GM12878 (cell line): ENCODE measurements around the gene TUBB1. TPM values are rescaled to one million over a fixed set of nuclear protein-coding genes. Genes with fewer than 3 reads are reported as not detected.

ENCODE experiments used
- ATAC-seq: fragments of 200-7000 bp; cut with Tn5 transposase; 3 replicates; pipeline ENCODE4 v1.9.1; 2020; ENCODE audit warnings: mild to moderate bottlenecking, moderate library complexity
- BruUV-seq: library from RNA; stranded (reverse); fragments of 400-500 nt; replicated peaks from 2 replicates; lab custom pipeline; 2021; lab: Mats Ljungman, UMichigan
- CTCF ChIA-PET: fragments of 300-600 bp; sonication (Branson Sonifier 250); formaldehyde crosslinking; extraction: SDS; loops from one replicate; lab custom pipeline; 2021; ENCODE audit warnings: inconsistent platforms; lab: Yijun Ruan, JAX
- POLR2A ChIA-PET: fragments of 350-600 bp; formaldehyde crosslinking; extraction: SDS; loops from one replicate; lab custom pipeline; 2021; ENCODE audit warnings: inconsistent platforms; lab: Charles Lee
- RAD21 ChIA-PET: fragments of 300-600 bp; sonication (Branson Sonifier 250); formaldehyde crosslinking; loops from one replicate; lab custom pipeline; 2023; ENCODE audit warnings: antibody characterized with exemption; ENCODE audit not compliant: unreplicated experiment; lab: Charles Lee
- SMC1A ChIA-PET: fragments of 300-600 bp; sonication (Branson Sonifier 250); formaldehyde crosslinking; loops from one replicate; lab custom pipeline; 2023; ENCODE audit not compliant: unreplicated experiment, uncharacterized antibody; lab: Charles Lee
- DNase-seq: peaks from one replicate; pipeline ENCODE4 v3.0.0-alpha.2; 2011; ENCODE audit warnings: low read depth, low spot score
- FAIRE-seq: peaks from 3 replicates; lab custom pipeline; 2011; peaks lifted over from hg19 to GRCh38; lab: Jason Lieb, UNC
- H2AFZ ChIP-seq: 2 replicates; pipeline ENCODE4 v1.6.0; 2011; ENCODE audit warnings: low read depth, low read length, control low read depth; ENCODE audit not compliant: control insufficient read depth
- H3K27ac ChIP-seq: 2 replicates; pipeline ENCODE4 v1.5.1; 2011; ENCODE audit warnings: control low read depth; ENCODE audit not compliant: control insufficient read depth, insufficient read depth
- H3K27me3 ChIP-seq, 2 experiments: replicated peaks in 1 of 2; 2 replicates each; pipeline versions ENCODE4 v1.6.0 to v1.6.1; 2011; ENCODE audit warnings: low read length in 1 of 2; ENCODE audit not compliant: control insufficient read depth in 2 of 2, insufficient read depth in 2 of 2
- H3K36me3 ChIP-seq, 2 experiments: 2 replicates each; pipeline ENCODE4 v1.5.1; 2011; ENCODE audit warnings: low read length in 1 of 2; ENCODE audit not compliant: control insufficient read depth in 2 of 2, insufficient read depth in 2 of 2
- H3K4me1 ChIP-seq: 2 replicates; pipeline ENCODE4 v1.6.1; 2011; ENCODE audit warnings: mild to moderate bottlenecking, low read length, moderate library complexity, mixed read lengths; ENCODE audit not compliant: control insufficient read depth, insufficient read depth
- H3K4me2 ChIP-seq: 2 replicates; pipeline ENCODE4 v1.6.0; 2011; ENCODE audit warnings: control low read depth; ENCODE audit not compliant: control insufficient read depth, insufficient read depth
- H3K4me3 ChIP-seq: fragments of 200-600 bp; sonication (generic); 2 replicates; pipeline ENCODE4 v1.5.1; 2016
- H3K79me2 ChIP-seq: 2 replicates; pipeline ENCODE4 v1.6.0; 2011; ENCODE audit warnings: low read length; ENCODE audit not compliant: control insufficient read depth, insufficient read depth
- H3K9ac ChIP-seq: 2 replicates; pipeline ENCODE4 v1.8.0; 2011; ENCODE audit warnings: low read length, control low read depth, mixed read lengths; ENCODE audit not compliant: control insufficient read depth, insufficient read depth
- H3K9me3 ChIP-seq: replicated peaks from 3 replicates; pipeline ENCODE4 v1.5.1; 2011; ENCODE audit warnings: mild to moderate bottlenecking, low read length; ENCODE audit not compliant: control insufficient read depth, insufficient read depth
- H4K20me1 ChIP-seq: 2 replicates; pipeline ENCODE4 v1.6.0; 2011; ENCODE audit not compliant: control insufficient read depth, insufficient read depth
- CBX3 ChIP-seq: fragments of 200-600 bp; sonication (generic); IDR thresholded peaks from 2 replicates; pipeline ENCODE4 v1.6.1; 2016; ENCODE audit warnings: low read depth, borderline replicate concordance
- CBX5 ChIP-seq: sonication (generic); IDR thresholded peaks from 2 replicates; pipeline ENCODE4 v1.6.1; 2016; ENCODE audit warnings: low read depth, moderate library complexity, mild to moderate bottlenecking, inconsistent platforms
- FOS ChIP-seq: IDR thresholded peaks from 3 replicates; pipeline ENCODE4 v1.6.1; 2011; ENCODE audit warnings: borderline replicate concordance; ENCODE audit not compliant: insufficient read length; ENCODE audit errors: extremely low read depth
- FOXK2 ChIP-seq: fragments of 450-650 bp; IDR thresholded peaks from 2 replicates; pipeline ENCODE4 v1.6.1; 2017; ENCODE audit warnings: mild to moderate bottlenecking, moderate library complexity
- FOXM1 ChIP-seq: IDR thresholded peaks from 2 replicates; pipeline ENCODE4 v1.6.1; 2012; ENCODE audit warnings: low read depth, mild to moderate bottlenecking, inconsistent platforms, low read length, moderate library complexity
- IRF4 ChIP-seq: IDR thresholded peaks from 2 replicates; pipeline ENCODE4 v1.6.1; 2011; ENCODE audit warnings: low read depth, low read length
- NR2C2 ChIP-seq: IDR thresholded peaks from 2 replicates; pipeline ENCODE4 v1.6.1; 2011; ENCODE audit warnings: borderline replicate concordance, low read depth; ENCODE audit not compliant: control insufficient read depth, insufficient read length
- SMC3 ChIP-seq: IDR thresholded peaks from 2 replicates; pipeline ENCODE4 v1.6.1; 2011; ENCODE audit warnings: low read length, improper control_type of control experiment, borderline replicate concordance
- TBL1XR1 ChIP-seq: IDR thresholded peaks from 2 replicates; pipeline ENCODE4 v1.6.1; 2012; ENCODE audit warnings: low read depth, low read length, improper control_type of control experiment
- WGBS: methylation state at CpG from one replicate; pipeline ENCODE4 v1.1.6; 2016; ENCODE audit warnings: low lambda C conversion rate; ENCODE audit not compliant: insufficient replicate concordance, insufficient coverage; ENCODE audit errors: missing lambda C conversion rate; 5-methylcytosine and 5-hydroxymethylcytosine counted together
- in situ Hi-C: fragments of 300-500 bp; cut with MboI; formaldehyde crosslinking; loops from 9 replicates; pipeline ENCODE4 v1.14.3; 2018; ENCODE audit warnings: mixed read lengths
- intact Hi-C: fragments of 100-400 bp; cut with micrococcal nuclease; formaldehyde crosslinking; loops from one replicate; pipeline ENCODE4 v1.14.2; 2022; ENCODE audit not compliant: unreplicated experiment
- polyA plus RNA-seq, 11 experiments: library from polyadenylated mRNA; depleted of rRNA in 4 of 11; unstranded in 6 of 11; stranded (reverse) in 5 of 11; fragments of >200 nt; fragmentation: Nextera tagmentation in 4 of 11; fragmentation: Illumina TruSeq in 1 of 11; extraction: Ambion mirVana in 4 of 11; extraction: Trizol in 1 of 11; gene quantifications; 1 replicate in 1 of 11; 2 replicates in 10 of 11; pipeline versions ENCODE4 v1.2.1 to v1.2.3, GENCODE V29; 2011 to 2016; ENCODE audit warnings: inconsistent platforms in 2 of 11, missing spikeins in 2 of 11, low read depth in 1 of 11
- total RNA-seq, 4 experiments: library from RNA; depleted of rRNA in 3 of 4; stranded (reverse); fragments of >200 nt in 3 of 4; fragmentation: Illumina TruSeq in 1 of 4; extraction: Trizol in 1 of 4; gene quantifications; 2 replicates each; pipeline versions ENCODE4 v1.2.1 to v1.2.3, GENCODE V29; 2013 to 2021
- TF ChIP-seq, protein P1 (sequence below): IDR thresholded peaks from 2 replicates; pipeline ENCODE4 v1.6.1; 2012; ENCODE audit warnings: improper control_type of control experiment, low read depth, low read length; ENCODE audit not compliant: insufficient replicate concordance
- TF ChIP-seq, protein P2 (sequence below): IDR thresholded peaks from 2 replicates; pipeline ENCODE4 v1.6.1; 2011; ENCODE audit warnings: low read depth, mild to moderate bottlenecking, low read length, moderate library complexity, borderline replicate concordance; ENCODE audit errors: extremely low read depth
- TF ChIP-seq, protein P3 (sequence below): IDR thresholded peaks from 2 replicates; pipeline ENCODE4 v1.6.1; 2011; ENCODE audit warnings: mild to moderate bottlenecking, low read depth, low read length, moderate library complexity; ENCODE audit not compliant: insufficient replicate concordance
- TF ChIP-seq, protein P4 (sequence below): fragments of 450-650 bp; IDR thresholded peaks from 2 replicates; pipeline ENCODE4 v1.6.1; 2017; ENCODE audit warnings: mild to moderate bottlenecking

TUBB1 gene
- total and polyA plus RNA-seq, 10 of the 15 experiments (the other 5 are each of a cell fraction or from before 2014, with no cell fraction given), result 0.02 to 0.20 (median 0.06) TPM; not detected in 3

DNA sequence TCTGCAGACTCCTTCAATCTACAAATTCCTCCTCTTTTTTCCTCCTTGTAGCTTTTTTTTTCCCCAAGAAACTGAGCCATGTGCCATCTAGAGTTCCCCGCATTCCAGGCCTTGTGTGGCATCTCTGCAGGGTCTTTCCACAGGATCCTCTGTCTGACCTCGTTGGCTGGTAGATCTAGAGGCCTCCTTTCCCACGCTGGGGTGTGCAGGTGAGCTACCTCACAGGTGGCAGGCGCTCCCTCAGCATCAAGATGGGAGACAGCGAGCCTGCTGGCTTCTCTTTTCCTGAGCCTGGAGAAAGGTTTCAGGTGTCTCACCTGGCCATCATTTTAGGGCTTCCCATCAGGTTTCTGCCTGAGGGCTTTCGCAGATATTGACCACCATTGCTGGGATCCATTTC, 47.8 kb upstream of the TUBB1 start (continued):
- TF ChIP-seq SMC3 (no peak), FOS (no peak), TBL1XR1 (no peak), CBX3 (no peak)
- TF ChIP-seq, protein P1, sequence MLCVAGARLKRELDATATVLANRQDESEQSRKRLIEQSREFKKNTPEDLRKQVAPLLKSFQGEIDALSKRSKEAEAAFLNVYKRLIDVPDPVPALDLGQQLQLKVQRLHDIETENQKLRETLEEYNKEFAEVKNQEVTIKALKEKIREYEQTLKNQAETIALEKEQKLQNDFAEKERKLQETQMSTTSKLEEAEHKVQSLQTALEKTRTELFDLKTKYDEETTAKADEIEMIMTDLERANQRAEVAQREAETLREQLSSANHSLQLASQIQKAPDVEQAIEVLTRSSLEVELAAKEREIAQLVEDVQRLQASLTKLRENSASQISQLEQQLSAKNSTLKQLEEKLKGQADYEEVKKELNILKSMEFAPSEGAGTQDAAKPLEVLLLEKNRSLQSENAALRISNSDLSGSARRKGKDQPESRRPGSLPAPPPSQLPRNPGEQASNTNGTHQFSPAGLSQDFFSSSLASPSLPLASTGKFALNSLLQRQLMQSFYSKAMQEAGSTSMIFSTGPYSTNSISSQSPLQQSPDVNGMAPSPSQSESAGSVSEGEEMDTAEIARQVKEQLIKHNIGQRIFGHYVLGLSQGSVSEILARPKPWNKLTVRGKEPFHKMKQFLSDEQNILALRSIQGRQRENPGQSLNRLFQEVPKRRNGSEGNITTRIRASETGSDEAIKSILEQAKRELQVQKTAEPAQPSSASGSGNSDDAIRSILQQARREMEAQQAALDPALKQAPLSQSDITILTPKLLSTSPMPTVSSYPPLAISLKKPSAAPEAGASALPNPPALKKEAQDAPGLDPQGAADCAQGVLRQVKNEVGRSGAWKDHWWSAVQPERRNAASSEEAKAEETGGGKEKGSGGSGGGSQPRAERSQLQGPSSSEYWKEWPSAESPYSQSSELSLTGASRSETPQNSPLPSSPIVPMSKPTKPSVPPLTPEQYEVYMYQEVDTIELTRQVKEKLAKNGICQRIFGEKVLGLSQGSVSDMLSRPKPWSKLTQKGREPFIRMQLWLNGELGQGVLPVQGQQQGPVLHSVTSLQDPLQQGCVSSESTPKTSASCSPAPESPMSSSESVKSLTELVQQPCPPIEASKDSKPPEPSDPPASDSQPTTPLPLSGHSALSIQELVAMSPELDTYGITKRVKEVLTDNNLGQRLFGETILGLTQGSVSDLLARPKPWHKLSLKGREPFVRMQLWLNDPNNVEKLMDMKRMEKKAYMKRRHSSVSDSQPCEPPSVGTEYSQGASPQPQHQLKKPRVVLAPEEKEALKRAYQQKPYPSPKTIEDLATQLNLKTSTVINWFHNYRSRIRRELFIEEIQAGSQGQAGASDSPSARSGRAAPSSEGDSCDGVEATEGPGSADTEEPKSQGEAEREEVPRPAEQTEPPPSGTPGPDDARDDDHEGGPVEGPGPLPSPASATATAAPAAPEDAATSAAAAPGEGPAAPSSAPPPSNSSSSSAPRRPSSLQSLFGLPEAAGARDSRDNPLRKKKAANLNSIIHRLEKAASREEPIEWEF, result no peak
- TF ChIP-seq, protein P2, sequence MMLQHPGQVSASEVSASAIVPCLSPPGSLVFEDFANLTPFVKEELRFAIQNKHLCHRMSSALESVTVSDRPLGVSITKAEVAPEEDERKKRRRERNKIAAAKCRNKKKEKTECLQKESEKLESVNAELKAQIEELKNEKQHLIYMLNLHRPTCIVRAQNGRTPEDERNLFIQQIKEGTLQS, result no peak

DNA sequence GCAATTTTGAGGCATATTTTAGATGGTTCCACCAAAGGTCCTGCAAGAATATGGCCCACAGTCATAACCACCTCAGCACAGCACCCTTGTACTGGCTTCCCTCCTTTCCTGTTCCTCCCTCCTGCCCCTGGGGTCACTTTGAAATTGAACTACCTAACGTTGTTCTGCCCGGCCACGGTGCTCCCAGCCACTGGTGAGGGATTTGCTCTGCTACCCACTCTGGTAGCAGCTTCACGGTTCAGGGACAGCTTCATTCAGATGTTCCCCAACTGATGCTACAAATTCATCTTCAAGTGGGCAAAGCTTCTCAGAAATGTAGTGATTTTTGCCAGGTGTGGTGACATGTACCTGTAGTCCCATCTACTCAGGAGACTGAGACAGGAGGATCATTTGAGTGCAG, 46.0 kb upstream of the TUBB1 start:
- ChIA-PET CTCF (no interaction called here), SMC1A (interaction anchor here (1.1 kb wide), 1 partner anchor 36 kb away, joined by 3 read pairs; no protein-coding TSS in a partner anchor), RAD21 (no interaction called here), POLR2A (no interaction called here)
- Histone ChIP-seq H3K27ac (no peak overlapping the region), H3K4me2 (no peak overlapping the region), H2AFZ (no peak overlapping the region), H3K4me3 (no peak overlapping the region), H3K36me3 (no peaks in the 10 kb centered on the region), H4K20me1 (no peaks in the 10 kb centered on the region), H3K9me3 (peaks cover 2% of the 10 kb centered on the region; the same call in 2 of the 3 replicates), H3K4me1 (peaks cover 18% of the 10 kb centered on the region), H3K79me2 (no peaks in the 10 kb centered on the region), H3K9ac (no peak overlapping the region), H3K27me3 (no peaks in the 10 kb centered on the region)
- intact Hi-C loops (no loop called here), in situ Hi-C loops (no loop called here)
- no peak for ATAC-seq
- no peak for DNase-seq
- WGBS, result 48% methylated on average over 4 of the region's 4 CpGs
- no peak for FAIRE-seq
- TF ChIP-seq FOXK2 (no peak), FOXM1 (no peak), IRF4 (no peak), NR2C2 (no peak), CBX5 (no peak)
- TF ChIP-seq, protein P3, sequence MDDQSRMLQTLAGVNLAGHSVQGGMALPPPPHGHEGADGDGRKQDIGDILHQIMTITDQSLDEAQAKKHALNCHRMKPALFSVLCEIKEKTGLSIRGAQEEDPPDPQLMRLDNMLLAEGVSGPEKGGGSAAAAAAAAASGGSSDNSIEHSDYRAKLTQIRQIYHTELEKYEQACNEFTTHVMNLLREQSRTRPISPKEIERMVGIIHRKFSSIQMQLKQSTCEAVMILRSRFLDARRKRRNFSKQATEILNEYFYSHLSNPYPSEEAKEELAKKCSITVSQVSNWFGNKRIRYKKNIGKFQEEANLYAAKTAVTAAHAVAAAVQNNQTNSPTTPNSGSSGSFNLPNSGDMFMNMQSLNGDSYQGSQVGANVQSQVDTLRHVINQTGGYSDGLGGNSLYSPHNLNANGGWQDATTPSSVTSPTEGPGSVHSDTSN, result no peak
- TF ChIP-seq, protein P4, sequence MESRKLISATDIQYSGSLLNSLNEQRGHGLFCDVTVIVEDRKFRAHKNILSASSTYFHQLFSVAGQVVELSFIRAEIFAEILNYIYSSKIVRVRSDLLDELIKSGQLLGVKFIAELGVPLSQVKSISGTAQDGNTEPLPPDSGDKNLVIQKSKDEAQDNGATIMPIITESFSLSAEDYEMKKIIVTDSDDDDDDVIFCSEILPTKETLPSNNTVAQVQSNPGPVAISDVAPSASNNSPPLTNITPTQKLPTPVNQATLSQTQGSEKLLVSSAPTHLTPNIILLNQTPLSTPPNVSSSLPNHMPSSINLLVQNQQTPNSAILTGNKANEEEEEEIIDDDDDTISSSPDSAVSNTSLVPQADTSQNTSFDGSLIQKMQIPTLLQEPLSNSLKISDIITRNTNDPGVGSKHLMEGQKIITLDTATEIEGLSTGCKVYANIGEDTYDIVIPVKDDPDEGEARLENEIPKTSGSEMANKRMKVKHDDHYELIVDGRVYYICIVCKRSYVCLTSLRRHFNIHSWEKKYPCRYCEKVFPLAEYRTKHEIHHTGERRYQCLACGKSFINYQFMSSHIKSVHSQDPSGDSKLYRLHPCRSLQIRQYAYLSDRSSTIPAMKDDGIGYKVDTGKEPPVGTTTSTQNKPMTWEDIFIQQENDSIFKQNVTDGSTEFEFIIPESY, result no peak
- BruUV-seq, result no TSS peak
